Panc1 (cell line): ENCODE measurements around the gene C9orf57.

Experiments
- CTCF ChIP-seq: fragments of 450-650 bp; IDR thresholded peaks from 2 replicates; pipeline ENCODE4 v1.5.1; 2017; ENCODE audit warnings: mild to moderate bottlenecking
- POLR2AphosphoS5 ChIP-seq: IDR thresholded peaks from 2 replicates; pipeline ENCODE4 v1.6.1; 2012; ENCODE audit warnings: mild to moderate bottlenecking, low read depth, low read length, moderate library complexity
- REST ChIP-seq, 2 experiments: IDR thresholded peaks; 2 replicates each; pipeline ENCODE4 v1.6.1; 2011 to 2012; ENCODE audit warnings: low read depth in 2 of 2, control low read depth in 1 of 2, low read length in 1 of 2, mild to moderate bottlenecking in 1 of 2, moderate library complexity in 1 of 2; ENCODE audit not compliant: insufficient read depth in 1 of 2

GRCh38 chr9:72041775-72042194 lies 18.6 kb downstream of the C9orf57 start:
- TF ChIP-seq POLR2AphosphoS5 (no peak), CTCF (no peak), REST (IDR thresholded peaks at IDR 0.05; ENCODE audit: insufficient read depth in 1 of 2, low read depth in 2 of 2, low read length in 1 of 2) (no peak)
